HCT116 (cell line): ENCODE measurements around the gene TAF1B. TPM values are rescaled to one million over a fixed set of nuclear protein-coding genes. Genes with fewer than 3 reads are reported as not detected.

Experiments used
- ATAC-seq: fragments of 200-7000 bp; cut with Tn5 transposase; 2 replicates; pipeline ENCODE4 v1.9.1; 2020; ENCODE audit warnings: mild to moderate bottlenecking, moderate library complexity
- BruUV-seq: library from RNA; stranded (reverse); fragments of 400-500 nt; replicated peaks from 2 replicates; lab custom pipeline; 2021; lab: Mats Ljungman, UMichigan
- CTCF ChIA-PET: fragments of 300-600 bp; sonication (Branson Sonifier 250); formaldehyde crosslinking; loops from one replicate; lab custom pipeline; 2021; ENCODE audit warnings: antibody characterized with exemption; lab: Charles Lee
- POLR2A ChIA-PET: fragments of 300-600, 350-600 bp; sonication (Branson Sonifier 250); formaldehyde crosslinking; loops from one replicate; lab custom pipeline; 2021; ENCODE audit warnings: antibody characterized with exemption; lab: Charles Lee
- RAD21 ChIA-PET, 2 experiments: fragments of 300-600 bp; sonication (Branson Sonifier 250); formaldehyde crosslinking; loops; one replicate each; lab custom pipeline; 2023; ENCODE audit warnings: low total read pairs in 2 of 2; ENCODE audit not compliant: uncharacterized antibody in 2 of 2, unreplicated experiment in 2 of 2, low non-redundant PET in 1 of 2; lab: Charles Lee
- DNase-seq: peaks from one replicate; pipeline ENCODE4 v3.0.0-alpha.2; 2010; ENCODE audit warnings: low read depth, low spot score
- H2AFZ ChIP-seq: fragments of 200-600 bp; shearing (Covaris generic), sonication (generic); 2 replicates; pipeline ENCODE4 v1.6.1; 2017; ENCODE audit warnings: low read depth, mixed run types, mixed read lengths, antibody characterized with exemption, low read length; ENCODE audit not compliant: poor library complexity, severe bottlenecking
- H3K27ac ChIP-seq: 2 replicates; pipeline ENCODE4 v1.5.1; 2012; ENCODE audit warnings: low read depth, low read length
- H3K27me3 ChIP-seq: fragments of 200-600 bp; sonication (generic); 2 replicates; pipeline ENCODE4 v1.6.1; 2016; ENCODE audit warnings: mixed run types, low read length, mixed read lengths; ENCODE audit not compliant: insufficient read depth
- H3K36me3 ChIP-seq, 2 experiments: fragments of 200-500 bp in 1 of 2; fragments of 200-600 bp in 1 of 2; sonication (Bioruptor generic) in 1 of 2; sonication (generic) in 1 of 2; 2 replicates each; pipeline versions ENCODE4 v1.5.1 to v1.6.1; 2014 to 2016; ENCODE audit warnings: low read length in 2 of 2, inconsistent platforms in 1 of 2, mixed read lengths in 1 of 2, mixed run types in 1 of 2; ENCODE audit not compliant: insufficient read depth in 2 of 2, control insufficient read depth in 1 of 2
- H3K4me1 ChIP-seq, 2 experiments: fragments of 200-600 bp in 1 of 2; sonication (generic) in 1 of 2; 2 replicates each; pipeline versions ENCODE4 v1.5.1 to v1.6.1; 2012 to 2017; ENCODE audit warnings: low read length in 2 of 2, inconsistent platforms in 1 of 2, mild to moderate bottlenecking in 1 of 2, mixed read lengths in 1 of 2, mixed run types in 1 of 2, moderate library complexity in 1 of 2; ENCODE audit not compliant: insufficient read depth in 2 of 2, control insufficient read depth in 1 of 2
- H3K4me2 ChIP-seq: fragments of 200-600 bp; sonication (generic); 2 replicates; pipeline ENCODE4 v1.6.1; 2017; ENCODE audit warnings: mixed run types, low read length, mixed read lengths
- H3K4me3 ChIP-seq, 2 experiments: fragments of 200-600 bp in 1 of 2; sonication (generic) in 1 of 2; replicated peaks in 1 of 2; 2 replicates each; pipeline ENCODE4 v1.5.1; 2011 to 2016; ENCODE audit warnings: low read length in 2 of 2, control low read depth in 1 of 2, low read depth in 1 of 2, mild to moderate bottlenecking in 1 of 2, mixed read lengths in 1 of 2, mixed run types in 1 of 2
- H3K79me2 ChIP-seq: fragments of 200-600 bp; sonication (generic); 2 replicates; pipeline ENCODE4 v1.6.1; 2017; ENCODE audit warnings: mild to moderate bottlenecking, mixed run types, low read length, moderate library complexity, mixed read lengths; ENCODE audit not compliant: insufficient read depth
- H3K9ac ChIP-seq: fragments of 200-600 bp; sonication (generic); 2 replicates; pipeline ENCODE4 v1.6.1; 2016; ENCODE audit warnings: low read length, mixed read lengths
- H3K9me2 ChIP-seq: fragments of 200-600 bp; sonication (generic), shearing (Covaris generic); 2 replicates; pipeline ENCODE4 v1.6.1; 2017; ENCODE audit warnings: mixed run types, mild to moderate bottlenecking, moderate library complexity; ENCODE audit not compliant: insufficient read depth
- H3K9me3 ChIP-seq, 2 experiments: fragments of 200-500 bp in 1 of 2; fragments of 200-600 bp in 1 of 2; sonication (Bioruptor generic) in 1 of 2; sonication (generic) in 1 of 2; 2 replicates each; pipeline ENCODE4 v1.6.1; 2014 to 2017; ENCODE audit warnings: low read length in 2 of 2, mixed read lengths in 2 of 2, inconsistent platforms in 1 of 2, low read depth in 1 of 2, mild to moderate bottlenecking in 1 of 2, mixed run types in 1 of 2, moderate library complexity in 1 of 2; ENCODE audit not compliant: control insufficient read depth in 1 of 2, insufficient read depth in 1 of 2
- H4K20me1 ChIP-seq: fragments of 200-600 bp; sonication (generic), shearing (Covaris generic); 2 replicates; pipeline ENCODE4 v1.6.1; 2017; ENCODE audit warnings: mixed run types, mild to moderate bottlenecking, moderate library complexity; ENCODE audit not compliant: insufficient read depth
- EZH2 ChIP-seq: fragments of 200-600 bp; sonication (generic); IDR thresholded peaks from 2 replicates; pipeline ENCODE4 v1.6.1; 2017; ENCODE audit warnings: antibody characterized with exemption, mixed run types
- JUND ChIP-seq: IDR thresholded peaks from 2 replicates; pipeline ENCODE4 v1.6.1; 2012
- POLR2A ChIP-seq: IDR thresholded peaks from 2 replicates; pipeline ENCODE4 v1.7.0; 2011; ENCODE audit warnings: borderline replicate concordance; ENCODE audit not compliant: insufficient read depth, insufficient read length; ENCODE audit errors: extremely low read depth
- POLR2AphosphoS5 ChIP-seq: IDR thresholded peaks from 2 replicates; pipeline ENCODE4 v1.6.1; 2011; ENCODE audit warnings: mild to moderate bottlenecking, low read depth, low read length, moderate library complexity
- SP1 ChIP-seq: IDR thresholded peaks from 2 replicates; pipeline ENCODE4 v1.6.1; 2012; ENCODE audit warnings: low read depth
- SRF ChIP-seq: IDR thresholded peaks from 2 replicates; pipeline ENCODE4 v1.6.1; 2012; ENCODE audit warnings: low read depth
- YY1 ChIP-seq: IDR thresholded peaks from 2 replicates; pipeline ENCODE4 v1.6.1; 2011; ENCODE audit warnings: low read length, low read depth, moderate library complexity, mild to moderate bottlenecking; ENCODE audit not compliant: insufficient replicate concordance; ENCODE audit errors: extremely low read depth
- ZFX ChIP-seq: fragments of 450-650 bp; IDR thresholded peaks from 2 replicates; pipeline ENCODE4 v1.6.1; 2017
- intact Hi-C: fragments of 100-400 bp; cut with micrococcal nuclease; formaldehyde crosslinking; loops from 2 replicates; pipeline ENCODE4 v1.10.0; 2022
- total RNA-seq: library from RNA; stranded (reverse); gene quantifications from one replicate; pipeline ENCODE4 v1.2.1, GENCODE V29; 2021; ENCODE audit not compliant: unreplicated experiment
- TF ChIP-seq, protein P1 (sequence below): IDR thresholded peaks from 2 replicates; pipeline ENCODE4 v1.6.1; 2012; ENCODE audit warnings: low read depth
- TF ChIP-seq, protein P2 (sequence below): IDR thresholded peaks from 2 replicates; pipeline ENCODE4 v1.6.1; 2012

TAF1B gene
- total RNA-seq, 1 experiment from 2014 or later = 27.9 TPM

DNA sequence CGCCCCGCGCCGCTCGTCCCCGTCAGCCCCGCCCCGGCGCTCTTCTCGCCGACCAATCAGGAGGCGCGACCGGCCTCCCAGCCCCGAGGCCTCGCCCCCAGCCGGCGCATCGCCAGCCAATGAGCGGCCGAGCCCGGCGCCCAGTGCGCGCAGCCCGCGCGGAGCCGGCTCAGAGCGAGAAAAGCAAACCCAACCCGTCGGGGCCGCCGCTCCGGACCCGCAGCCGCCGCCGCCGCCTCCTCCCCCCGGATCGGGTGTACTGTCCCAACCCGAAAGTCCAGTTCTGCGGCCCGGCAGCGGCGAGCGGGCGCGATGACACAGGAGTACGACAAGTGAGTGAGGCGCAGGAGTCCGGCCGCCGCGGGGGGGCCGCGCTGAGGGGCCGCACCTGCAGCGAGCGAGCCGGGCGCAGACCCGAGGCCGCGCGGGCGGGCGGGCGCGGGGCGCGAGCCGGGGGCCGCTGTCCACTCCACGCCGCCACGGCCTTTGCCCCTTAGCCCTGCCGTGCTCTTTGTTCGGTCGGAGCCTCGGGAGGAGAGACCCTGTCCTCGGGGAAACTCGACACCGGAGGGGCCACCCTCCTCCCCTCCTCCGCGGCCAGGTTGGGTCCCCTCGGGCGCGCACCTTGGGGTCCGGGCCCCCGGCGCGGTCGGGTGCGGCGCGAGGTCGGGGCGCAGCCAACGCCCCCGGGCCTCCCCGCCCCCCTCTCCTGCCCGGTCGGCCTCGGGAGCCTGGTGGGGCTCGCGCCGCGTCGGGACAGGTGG lies 108.4 kb downstream of the TAF1B start, which contains the start of gene GRHL1:
Gene GRHL1, plus strand, starts transcription at position 172 of the 764 bp plus-strand sequence. Its CDS starts 141 bp downstream, at position 313.
- peak within 1 kb of the TSS; percentile 55 to 72 for H3K4me3 ChIP-seq
- H3K9me3 ChIP-seq = no peaks in the 10 kb centered on the region
- no peaks in the 10 kb centered on the region for H4K20me1 ChIP-seq
- TF ChIP-seq POLR2AphosphoS5 = peak; percentile 64; the same call in 1 of the 2 replicates
- no peak for TF ChIP-seq POLR2A
- no peaks in the 10 kb centered on the region for H3K9me2 ChIP-seq
- peak within 1 kb of the TSS; percentile 35; the same call in 1 of the 2 replicates for H3K27ac ChIP-seq
- no peaks in the 10 kb centered on the region for H3K36me3 ChIP-seq
- no TSS peak for BruUV-seq
- intact Hi-C loops = loop anchor here (2.0 kb wide), 1 partner anchor 23 kb away; no protein-coding TSS in a partner anchor
- ATAC-seq (peak; percentile 92), DNase-seq (peak; percentile 74)
- no peaks in the 10 kb centered on the region for H3K79me2 ChIP-seq
- peak within 1 kb of the TSS; percentile 58 for H3K9ac ChIP-seq
- peaks cover 13 to 31% of the 10 kb centered on the region in 2 experiments for H3K4me1 ChIP-seq
- RAD21 ChIA-PET = no interaction called here
- POLR2A ChIA-PET = no interaction called here
- H3K4me2 ChIP-seq = peak within 1 kb of the TSS; percentile 93
- CTCF ChIA-PET = no interaction called here
- no peaks in the 10 kb centered on the region for H3K27me3 ChIP-seq
- H2AFZ ChIP-seq = peak within 1 kb of the TSS; percentile 29

GRCh38 chr2:9952286-9952737 lies 109.0 kb downstream of the TAF1B start:
- TF ChIP-seq JUND (no peak), SP1 (no peak), SRF (no peak), EZH2 (no peak), ZFX (no peak), YY1 (no peak)
- TF ChIP-seq, protein P1, sequence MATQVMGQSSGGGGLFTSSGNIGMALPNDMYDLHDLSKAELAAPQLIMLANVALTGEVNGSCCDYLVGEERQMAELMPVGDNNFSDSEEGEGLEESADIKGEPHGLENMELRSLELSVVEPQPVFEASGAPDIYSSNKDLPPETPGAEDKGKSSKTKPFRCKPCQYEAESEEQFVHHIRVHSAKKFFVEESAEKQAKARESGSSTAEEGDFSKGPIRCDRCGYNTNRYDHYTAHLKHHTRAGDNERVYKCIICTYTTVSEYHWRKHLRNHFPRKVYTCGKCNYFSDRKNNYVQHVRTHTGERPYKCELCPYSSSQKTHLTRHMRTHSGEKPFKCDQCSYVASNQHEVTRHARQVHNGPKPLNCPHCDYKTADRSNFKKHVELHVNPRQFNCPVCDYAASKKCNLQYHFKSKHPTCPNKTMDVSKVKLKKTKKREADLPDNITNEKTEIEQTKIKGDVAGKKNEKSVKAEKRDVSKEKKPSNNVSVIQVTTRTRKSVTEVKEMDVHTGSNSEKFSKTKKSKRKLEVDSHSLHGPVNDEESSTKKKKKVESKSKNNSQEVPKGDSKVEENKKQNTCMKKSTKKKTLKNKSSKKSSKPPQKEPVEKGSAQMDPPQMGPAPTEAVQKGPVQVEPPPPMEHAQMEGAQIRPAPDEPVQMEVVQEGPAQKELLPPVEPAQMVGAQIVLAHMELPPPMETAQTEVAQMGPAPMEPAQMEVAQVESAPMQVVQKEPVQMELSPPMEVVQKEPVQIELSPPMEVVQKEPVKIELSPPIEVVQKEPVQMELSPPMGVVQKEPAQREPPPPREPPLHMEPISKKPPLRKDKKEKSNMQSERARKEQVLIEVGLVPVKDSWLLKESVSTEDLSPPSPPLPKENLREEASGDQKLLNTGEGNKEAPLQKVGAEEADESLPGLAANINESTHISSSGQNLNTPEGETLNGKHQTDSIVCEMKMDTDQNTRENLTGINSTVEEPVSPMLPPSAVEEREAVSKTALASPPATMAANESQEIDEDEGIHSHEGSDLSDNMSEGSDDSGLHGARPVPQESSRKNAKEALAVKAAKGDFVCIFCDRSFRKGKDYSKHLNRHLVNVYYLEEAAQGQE = no peak
- TF ChIP-seq, protein P2, sequence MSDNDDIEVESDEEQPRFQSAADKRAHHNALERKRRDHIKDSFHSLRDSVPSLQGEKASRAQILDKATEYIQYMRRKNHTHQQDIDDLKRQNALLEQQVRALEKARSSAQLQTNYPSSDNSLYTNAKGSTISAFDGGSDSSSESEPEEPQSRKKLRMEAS = no peak
- TF ChIP-seq, all 23 proteins: peak for 0
- Histone ChIP-seq H3K9ac (peak overlapping the region; percentile 58), H3K9me3 (no peaks in the 10 kb centered on the region), H3K79me2 (no peaks in the 10 kb centered on the region), H3K4me2 (peak overlapping the region; percentile 93), H3K4me3 (peak overlapping the region; percentile 55 to 72), H3K4me1 (peaks cover 13 to 31% of the 10 kb centered on the region in 2 experiments), H3K9me2 (no peaks in the 10 kb centered on the region), H3K27me3 (no peaks in the 10 kb centered on the region), H3K36me3 (no peaks in the 10 kb centered on the region), H2AFZ (peak overlapping the region; percentile 7), H3K27ac (no peak overlapping the region), H4K20me1 (no peaks in the 10 kb centered on the region)
- BruUV-seq = no TSS peak
- no peak for ATAC-seq
- RAD21 ChIA-PET = no interaction called here
- POLR2A ChIA-PET = no interaction called here
- intact Hi-C loops = loop anchor here (2.0 kb wide), 1 partner anchor 22 kb away; no protein-coding TSS in a partner anchor
- no peak for DNase-seq
- CTCF ChIA-PET = no interaction called here
